NCI-H446 treated with DMSO at 0.1 percent for 48 hours (cell line): ENCODE data around the gene ANGPTL4.
"Not testable (repeated sequence)": the region's sequence is repeated elsewhere in the genome, so short reads cannot be mapped to it uniquely, and the experiment has no call there.

Experiments used
- DNase-seq: peaks from one replicate; lab custom pipeline; 2025; lab: John Stamatoyannopoulos, UW

Gene ANGPTL4

DNA sequence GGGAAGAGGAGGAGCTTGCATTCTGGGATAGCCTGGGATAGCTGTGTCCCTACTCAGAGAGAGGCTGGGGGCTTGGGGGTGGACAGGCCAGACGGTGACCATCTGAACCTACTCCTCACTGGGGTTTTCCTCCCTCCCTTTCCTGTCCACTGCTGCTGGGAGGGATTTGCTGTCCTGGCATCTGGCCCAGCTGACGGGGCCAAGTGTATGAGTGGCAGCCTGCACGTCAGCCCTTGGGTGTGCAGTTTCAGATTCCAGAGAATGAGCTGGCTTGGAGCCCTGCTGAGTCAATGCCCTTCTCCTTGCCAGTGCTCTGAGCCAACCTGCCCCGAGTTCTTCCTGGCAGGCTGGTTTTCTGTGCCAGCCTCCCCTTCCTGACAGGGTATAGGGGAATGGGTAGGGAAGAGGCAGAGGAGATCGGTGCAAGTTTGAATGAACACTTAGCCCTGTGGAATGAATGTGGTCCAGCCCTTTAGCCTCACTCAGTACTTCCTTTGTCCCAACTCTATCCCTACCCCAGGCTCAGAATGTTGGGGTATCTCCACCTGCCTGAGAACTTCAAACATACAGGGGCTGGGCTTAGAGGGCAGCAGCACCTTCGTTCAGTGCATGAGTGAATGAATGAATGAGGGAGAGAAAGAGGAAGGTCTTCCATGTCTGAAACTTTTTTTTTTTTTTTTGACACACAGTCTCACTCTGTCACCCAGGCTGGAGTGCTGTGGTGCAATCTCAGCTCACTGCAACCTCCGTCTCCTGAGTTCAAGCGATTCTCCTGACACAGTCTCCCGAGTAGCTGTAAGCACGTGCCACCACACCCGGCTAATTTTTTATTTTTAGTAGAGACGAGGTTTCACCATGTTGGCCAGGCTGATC lies 1.8 kb upstream of the ANGPTL4 start:
- peak; percentile 93 for DNase-seq

DNA sequence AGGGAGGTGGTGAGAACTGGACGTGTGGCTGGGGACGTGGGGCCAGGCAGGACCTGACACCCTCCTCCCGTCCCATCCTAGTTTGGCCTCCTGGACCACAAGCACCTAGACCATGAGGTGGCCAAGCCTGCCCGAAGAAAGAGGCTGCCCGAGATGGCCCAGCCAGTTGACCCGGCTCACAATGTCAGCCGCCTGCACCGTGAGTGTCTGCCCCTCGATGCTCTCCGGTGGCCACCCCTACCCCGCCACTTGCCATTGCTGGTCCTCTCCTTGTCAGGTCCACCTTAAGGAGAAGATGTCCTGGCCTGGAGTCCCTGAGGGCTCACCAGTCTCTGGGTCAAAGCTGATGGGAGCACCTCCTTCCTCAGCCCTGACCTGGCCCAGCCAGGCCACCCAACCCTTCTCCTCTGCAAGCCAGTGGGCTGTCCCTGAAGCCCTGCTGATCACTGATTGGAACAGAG lies 2.2 kb downstream of the ANGPTL4 start:
- DNase-seq = no peak

DNA sequence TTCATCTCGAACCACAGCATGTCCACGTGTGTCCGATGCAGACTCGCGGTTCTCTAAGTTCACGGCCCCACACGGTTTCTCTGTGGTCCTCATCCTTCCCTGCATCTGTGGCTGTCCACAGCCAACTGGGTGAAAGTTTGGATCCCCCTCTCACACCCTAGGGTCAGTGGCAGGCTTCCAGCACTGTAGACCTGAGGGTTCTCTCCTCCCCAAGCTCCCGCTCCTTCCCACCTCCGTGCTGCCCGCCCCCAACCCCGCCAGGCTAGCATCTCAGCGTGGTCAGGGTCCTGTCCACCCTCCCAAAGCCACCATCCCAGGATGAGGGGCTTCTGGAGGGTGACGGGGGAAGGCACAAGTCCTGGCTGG lies 3.0 kb downstream of the ANGPTL4 start:
- DNase-seq = no peak

- DNase-seq = peak; percentile 34
Observed at GRCh38 chr19:8367327-8368001, 3.5 kb downstream of the ANGPTL4 start.

DNA sequence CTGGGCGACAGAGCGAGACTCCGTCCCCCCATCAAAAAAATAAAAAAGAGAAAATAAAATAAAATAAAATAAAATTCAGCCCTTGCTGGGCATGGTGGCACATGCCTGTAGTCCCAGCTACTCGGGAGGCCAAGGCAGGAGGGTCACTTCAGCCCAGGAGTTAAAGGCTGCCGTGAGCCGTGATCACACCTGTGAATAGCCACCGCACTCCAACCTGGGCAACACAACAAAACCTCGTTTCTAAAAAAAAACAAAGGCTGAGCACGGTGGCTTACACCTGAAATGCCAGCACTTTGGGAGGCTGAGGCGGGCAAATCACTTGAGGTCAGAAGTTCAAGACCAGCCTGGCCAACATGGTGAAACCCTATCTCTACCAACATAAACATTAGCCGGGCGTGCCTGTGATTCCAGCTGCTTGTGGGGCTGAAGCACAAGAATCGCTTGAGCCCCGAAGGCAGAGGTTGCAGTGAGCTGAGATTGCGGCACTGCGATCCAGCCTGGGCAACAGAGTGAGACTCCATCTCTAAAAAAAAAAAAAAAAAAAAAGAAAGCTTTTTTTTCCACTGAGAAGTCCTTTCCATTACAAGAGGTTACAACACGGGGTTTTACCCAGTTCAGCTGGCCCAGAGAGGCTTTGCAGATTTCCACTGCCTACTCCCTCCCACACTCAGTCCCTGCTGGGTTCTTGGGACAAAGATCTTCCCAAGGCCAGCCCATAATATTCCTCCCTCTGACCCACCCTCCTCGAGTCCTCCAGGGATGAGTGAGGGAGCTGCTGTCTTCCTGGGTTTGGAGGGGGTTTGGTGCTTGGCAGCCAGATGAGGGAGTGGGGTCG lies 6.4 kb downstream of the ANGPTL4 start:
- no peak for DNase-seq

DNA sequence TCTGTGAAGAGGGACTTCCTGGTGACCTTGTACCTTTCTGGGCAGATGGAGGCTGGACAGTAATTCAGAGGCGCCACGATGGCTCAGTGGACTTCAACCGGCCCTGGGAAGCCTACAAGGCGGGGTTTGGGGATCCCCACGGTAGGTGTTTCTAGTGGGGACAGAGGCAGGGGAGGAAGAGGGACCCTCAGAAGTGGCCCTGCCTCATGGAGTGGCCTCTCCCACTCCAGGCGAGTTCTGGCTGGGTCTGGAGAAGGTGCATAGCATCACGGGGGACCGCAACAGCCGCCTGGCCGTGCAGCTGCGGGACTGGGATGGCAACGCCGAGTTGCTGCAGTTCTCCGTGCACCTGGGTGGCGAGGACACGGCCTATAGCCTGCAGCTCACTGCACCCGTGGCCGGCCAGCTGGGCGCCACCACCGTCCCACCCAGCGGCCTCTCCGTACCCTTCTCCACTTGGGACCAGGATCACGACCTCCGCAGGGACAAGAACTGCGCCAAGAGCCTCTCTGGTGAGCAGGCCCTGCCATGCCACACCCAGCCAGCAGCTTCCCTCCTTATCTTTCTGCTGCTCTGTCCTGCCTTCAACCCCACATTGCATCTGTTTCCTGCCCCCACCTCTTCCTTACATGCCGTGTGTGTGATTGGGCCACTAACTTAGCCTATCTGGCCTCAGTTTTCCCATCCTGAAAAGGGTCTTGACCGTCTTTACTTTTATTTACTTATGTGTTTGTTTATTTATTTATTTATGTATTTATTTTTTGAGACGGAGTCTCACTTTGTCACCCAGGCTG lies 7.3 kb downstream of the ANGPTL4 start:
- no peak for DNase-seq

DNA sequence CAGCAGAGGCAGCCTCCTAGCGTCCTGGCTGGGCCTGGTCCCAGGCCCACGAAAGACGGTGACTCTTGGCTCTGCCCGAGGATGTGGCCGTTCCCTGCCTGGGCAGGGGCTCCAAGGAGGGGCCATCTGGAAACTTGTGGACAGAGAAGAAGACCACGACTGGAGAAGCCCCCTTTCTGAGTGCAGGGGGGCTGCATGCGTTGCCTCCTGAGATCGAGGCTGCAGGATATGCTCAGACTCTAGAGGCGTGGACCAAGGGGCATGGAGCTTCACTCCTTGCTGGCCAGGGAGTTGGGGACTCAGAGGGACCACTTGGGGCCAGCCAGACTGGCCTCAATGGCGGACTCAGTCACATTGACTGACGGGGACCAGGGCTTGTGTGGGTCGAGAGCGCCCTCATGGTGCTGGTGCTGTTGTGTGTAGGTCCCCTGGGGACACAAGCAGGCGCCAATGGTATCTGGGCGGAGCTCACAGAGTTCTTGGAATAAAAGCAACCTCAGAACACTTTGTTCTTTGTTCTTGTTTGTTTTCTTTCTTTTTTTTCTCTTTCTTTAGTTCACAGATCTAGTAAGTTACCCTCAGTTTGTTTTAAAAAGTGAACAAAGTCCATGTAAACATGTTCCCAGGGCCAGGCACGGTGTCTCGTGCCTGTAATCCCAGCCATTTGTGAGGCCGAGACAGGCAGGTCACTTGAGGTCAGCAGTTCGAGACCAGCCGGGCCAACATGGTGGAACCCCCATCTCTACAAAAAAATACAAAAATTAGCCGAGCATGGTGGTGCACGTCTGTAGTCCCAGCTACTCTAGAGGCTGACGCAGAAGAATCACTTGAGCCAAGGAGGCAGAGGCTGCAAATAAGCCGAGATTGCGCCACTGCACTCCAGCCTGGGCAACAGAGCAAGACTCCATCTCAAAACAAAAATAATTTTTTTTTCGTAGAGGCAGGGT lies 10.2 kb downstream of the ANGPTL4 start:
- no peak for DNase-seq

DNA sequence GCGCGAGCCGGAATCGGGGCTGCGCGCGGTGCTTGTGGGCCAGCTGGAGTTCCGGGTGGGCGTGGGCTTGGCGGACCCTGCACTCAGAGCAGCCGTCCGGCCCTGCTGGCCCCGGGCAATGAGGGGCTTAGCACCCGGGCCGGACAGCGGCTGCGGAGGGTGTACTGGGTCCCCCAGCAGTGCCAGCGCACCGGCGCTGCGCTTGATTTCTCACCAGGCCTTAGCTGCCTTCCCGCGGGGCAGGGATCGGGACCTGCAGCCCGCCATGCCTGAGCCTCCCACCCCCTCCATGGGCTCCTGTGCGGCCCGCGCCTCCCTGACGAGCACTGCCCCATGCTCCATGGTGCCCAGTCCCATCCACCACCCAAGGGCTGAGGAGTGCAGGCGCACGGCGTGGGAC lies 11.8 kb downstream of the ANGPTL4 start:
- DNase-seq = not testable (repeated sequence)

DNA sequence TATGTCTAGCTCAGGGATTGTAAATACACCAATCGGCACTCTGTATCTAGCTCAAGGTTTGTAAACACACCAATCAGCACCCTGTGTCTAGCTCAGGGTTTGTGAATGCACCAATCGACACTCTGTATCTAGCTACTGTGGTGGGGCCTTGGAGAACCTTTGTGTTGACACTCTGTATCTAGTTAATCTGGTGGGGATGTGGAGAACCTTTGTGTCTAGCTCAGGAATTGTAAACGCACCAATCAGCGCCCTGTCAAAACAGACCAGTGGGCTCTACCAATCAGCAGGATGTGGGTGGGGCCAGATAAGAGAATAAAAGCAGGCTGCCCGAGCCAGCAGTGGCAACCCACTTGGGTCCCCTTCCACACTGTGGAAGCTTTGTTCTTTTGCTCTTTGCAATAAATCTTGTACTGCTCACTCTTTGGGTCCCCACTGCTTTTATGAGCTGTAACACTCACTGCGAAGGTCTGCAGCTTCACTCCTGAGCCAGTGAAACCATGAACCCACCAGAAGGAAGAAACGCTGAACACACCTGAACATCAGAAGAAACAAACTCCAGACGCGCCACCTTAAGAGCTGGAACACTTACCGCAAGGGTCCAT lies 12.5 kb downstream of the ANGPTL4 start:
- not testable (repeated sequence) for DNase-seq

DNA sequence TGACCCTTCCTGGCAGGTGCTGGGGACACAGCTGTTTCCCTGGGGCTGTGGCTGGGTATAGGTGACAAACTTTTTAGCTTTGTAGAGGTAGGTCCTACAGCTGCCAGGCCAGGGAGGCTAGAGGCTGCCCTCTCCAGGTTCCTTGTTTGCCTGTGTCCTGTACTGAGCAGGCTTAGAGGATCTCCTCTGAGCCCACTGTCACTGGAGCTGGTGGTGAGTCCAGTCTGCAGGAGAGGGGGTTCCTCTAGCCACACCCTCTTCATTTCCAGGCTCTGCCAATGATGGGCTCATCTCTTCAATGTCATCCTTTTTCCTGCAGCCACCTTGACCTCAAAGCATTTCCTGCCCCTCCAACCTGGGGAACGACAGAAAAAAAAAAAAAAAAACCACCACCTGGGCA lies 13.6 kb downstream of the ANGPTL4 start:
- no peak for DNase-seq

DNA sequence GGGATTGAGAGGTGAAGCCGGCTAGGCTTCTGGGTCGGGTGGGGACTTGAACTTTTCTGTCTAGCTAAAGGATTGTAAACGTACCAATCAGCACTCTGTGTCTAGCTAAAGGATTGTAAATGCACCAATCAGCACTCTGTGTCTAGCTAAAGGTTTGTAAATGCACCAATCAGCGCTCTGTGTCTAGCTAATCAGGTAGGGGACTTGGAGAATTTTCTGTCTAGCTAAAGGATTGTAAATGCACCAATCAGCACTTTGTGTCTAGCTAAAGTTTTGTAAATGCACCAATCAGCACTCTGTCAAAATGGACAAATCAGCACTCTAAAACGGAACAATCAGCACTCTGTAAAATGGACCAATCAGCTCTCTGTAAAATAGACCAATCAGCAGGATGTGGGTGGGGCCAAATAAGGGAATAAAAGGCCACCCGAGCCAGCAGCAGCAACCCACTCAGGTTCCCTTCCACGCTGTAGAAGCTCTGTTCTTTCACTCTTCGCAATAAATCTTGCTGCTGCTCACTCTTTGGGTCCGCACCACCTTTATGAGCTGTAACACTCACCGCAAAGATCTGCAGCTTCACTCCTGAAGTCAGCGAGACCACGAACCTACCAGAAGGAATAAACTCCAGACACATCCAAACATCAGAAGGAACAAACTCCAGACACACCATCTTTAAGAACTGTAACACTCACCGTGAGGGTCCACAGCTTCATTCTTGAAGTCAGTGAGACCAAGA lies 15.4 kb downstream of the ANGPTL4 start:
- DNase-seq = not testable (repeated sequence)

DNA sequence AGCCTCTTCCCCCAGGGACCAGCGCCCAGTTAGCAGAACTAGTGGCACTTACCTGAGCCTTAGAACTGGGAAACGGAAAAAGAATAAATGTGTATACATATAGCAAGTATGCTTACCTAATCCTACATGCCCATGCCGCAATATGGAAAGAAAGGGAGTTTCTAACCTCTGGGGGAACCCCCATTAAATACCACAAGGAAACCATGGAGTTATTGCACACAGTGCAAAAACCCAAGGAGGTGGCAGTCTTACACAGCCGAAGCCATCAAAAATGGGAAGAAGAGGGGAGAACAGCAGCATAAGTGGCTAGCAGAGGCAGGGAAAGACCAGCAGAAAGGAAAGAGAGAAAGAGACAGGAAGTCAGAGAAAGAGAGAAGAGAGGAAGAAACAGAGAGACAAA lies 20.6 kb downstream of the ANGPTL4 start:
- not testable (repeated sequence) for DNase-seq

DNA sequence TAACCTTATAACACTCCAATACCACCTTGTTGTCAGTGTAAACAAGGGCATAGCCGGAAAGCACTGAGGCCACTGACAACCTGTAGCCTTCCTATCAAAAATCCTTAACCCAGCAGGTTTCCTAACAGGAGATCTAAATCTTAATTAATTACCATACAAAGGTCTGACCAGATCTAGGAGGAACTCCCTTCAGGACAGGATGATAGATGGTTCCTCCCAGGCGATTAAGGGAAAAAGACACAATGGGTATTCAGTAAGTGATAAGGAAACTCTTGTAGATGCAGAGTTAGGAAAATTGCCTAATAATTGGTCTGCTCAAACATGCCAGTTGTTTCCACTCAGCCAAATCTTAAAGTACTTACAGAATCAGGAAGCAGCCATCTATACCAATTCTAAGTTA lies 21.1 kb downstream of the ANGPTL4 start:
- not testable (repeated sequence) for DNase-seq

DNA sequence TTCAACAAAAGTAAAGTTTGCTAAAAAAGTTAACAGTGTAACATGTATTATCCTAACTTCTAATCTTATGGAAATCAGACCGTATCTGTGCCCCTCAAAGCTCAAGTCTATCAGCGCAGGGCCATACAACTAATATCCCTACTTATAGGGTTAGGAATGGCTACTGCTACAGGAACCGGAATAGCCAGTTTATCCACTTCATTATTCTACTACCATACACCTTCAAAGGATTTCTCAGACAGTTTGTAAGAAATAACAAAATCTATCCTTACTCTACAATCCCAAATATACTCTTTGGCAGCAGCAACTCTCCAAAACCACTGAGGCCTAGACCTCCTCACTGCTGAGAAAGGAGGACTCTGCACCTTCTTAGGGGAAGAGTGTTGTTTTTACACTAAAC lies 21.6 kb downstream of the ANGPTL4 start:
- DNase-seq = not testable (repeated sequence)

GRCh38 chr19:8386419-8386818 lies 22.5 kb downstream of the ANGPTL4 start:
- DNase-seq = not testable (repeated sequence)

DNA sequence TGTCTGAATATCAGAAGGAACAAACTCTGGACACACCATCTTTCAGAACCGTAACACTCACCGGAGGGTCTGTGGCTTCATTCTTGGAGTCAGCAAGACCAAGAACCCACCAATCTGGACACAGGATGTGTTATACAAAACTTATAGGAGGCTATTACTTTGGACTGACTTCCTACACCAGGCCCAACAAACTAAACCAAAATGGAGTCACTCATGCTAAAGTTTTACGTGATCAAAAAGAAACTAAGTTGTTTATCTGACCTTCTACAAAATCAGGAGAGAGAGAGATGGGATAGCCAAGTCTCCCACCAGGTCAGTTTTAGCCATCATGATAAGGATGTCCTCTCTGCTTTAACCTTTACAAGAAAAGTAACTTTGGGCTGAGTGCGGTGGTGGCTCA lies 23.0 kb downstream of the ANGPTL4 start:
- DNase-seq = no peak

GRCh38 chr19:8387688-8388611 lies 24.0 kb downstream of the ANGPTL4 start:
- DNase-seq = no peak

- DNase-seq = no peak
Observed at GRCh38 chr19:8388612-8388958, 24.6 kb downstream of the ANGPTL4 start.
